Stimulated activated effector memory CD8-positive, alpha-beta T cell treated with anti-CD3 and anti-CD28 coated beads, Interleukin-12 subunit alpha, Interleukin-12 subunit beta, amount 100 ng/mL, for 72 hours (primary cell): ENCODE results near the gene CAPN10.
"Not testable (repeated sequence)": the region's sequence is repeated elsewhere in the genome, so short reads cannot be mapped to it uniquely, and the experiment has no call there.

ENCODE experiments used
- ATAC-seq: fragments of 150-1000 bp; cut with Tn5 transposase; 2 replicates; pipeline ENCODE4 v1.10.0; 2021
- DNase-seq, 2 donors: peaks; one replicate each; pipeline ENCODE4 v3.0.0; 2021 to 2022; ENCODE audit warnings: low spot score in 2 of 2
- H3K27ac Mint-ChIP-seq: one replicate; pipeline ENCODE4 v1.8.0; 2022; ENCODE audit warnings: mild to moderate bottlenecking, mixed read lengths
- H3K36me3 Mint-ChIP-seq: one replicate; pipeline ENCODE4 v1.8.0; 2022; ENCODE audit warnings: mild to moderate bottlenecking, mixed read lengths
- H3K4me1 Mint-ChIP-seq: one replicate; pipeline ENCODE4 v1.8.0; 2022; ENCODE audit warnings: mixed read lengths
- H3K4me3 Mint-ChIP-seq: one replicate; pipeline ENCODE4 v1.8.0; 2022; ENCODE audit warnings: mild to moderate bottlenecking, mixed read lengths
- H3K9me3 Mint-ChIP-seq: one replicate; pipeline ENCODE4 v1.8.0; 2022; ENCODE audit warnings: mixed read lengths

Gene CAPN10

GRCh38 chr2:240559286-240559685 is 27.2 kb upstream of the CAPN10 start:
- no peaks in the 10 kb centered on the region for H3K9me3 Mint-ChIP-seq
- H3K4me1 Mint-ChIP-seq, result peaks cover 60% of the 10 kb centered on the region
- DNase-seq (peak in 1 of 2 donors; percentile 50), ATAC-seq (no peak)
- peaks cover 64% of the 10 kb centered on the region for H3K36me3 Mint-ChIP-seq
- peak overlapping the region; percentile 29 for H3K27ac Mint-ChIP-seq
- H3K4me3 Mint-ChIP-seq, result peak overlapping the region; percentile 95

GRCh38 chr2:240560084-240560479 is 26.5 kb upstream of the CAPN10 start, which contains the start of gene DUSP28:
Gene DUSP28 (plus strand): TSS chr2:240560357. CDS start chr2:240560685, 328 bp downstream.
- Mint-ChIP-seq H3K4me3 (peak within 1 kb of the TSS; percentile 95), H3K27ac (peak within 1 kb of the TSS; percentile 90), H3K9me3 (no peaks in the 10 kb centered on the region), H3K36me3 (peaks cover 72% of the 10 kb centered on the region), H3K4me1 (peaks cover 68% of the 10 kb centered on the region)
- ATAC-seq (peak; percentile 77), DNase-seq (peak in 1 of 2 donors; percentile 85)

DNA sequence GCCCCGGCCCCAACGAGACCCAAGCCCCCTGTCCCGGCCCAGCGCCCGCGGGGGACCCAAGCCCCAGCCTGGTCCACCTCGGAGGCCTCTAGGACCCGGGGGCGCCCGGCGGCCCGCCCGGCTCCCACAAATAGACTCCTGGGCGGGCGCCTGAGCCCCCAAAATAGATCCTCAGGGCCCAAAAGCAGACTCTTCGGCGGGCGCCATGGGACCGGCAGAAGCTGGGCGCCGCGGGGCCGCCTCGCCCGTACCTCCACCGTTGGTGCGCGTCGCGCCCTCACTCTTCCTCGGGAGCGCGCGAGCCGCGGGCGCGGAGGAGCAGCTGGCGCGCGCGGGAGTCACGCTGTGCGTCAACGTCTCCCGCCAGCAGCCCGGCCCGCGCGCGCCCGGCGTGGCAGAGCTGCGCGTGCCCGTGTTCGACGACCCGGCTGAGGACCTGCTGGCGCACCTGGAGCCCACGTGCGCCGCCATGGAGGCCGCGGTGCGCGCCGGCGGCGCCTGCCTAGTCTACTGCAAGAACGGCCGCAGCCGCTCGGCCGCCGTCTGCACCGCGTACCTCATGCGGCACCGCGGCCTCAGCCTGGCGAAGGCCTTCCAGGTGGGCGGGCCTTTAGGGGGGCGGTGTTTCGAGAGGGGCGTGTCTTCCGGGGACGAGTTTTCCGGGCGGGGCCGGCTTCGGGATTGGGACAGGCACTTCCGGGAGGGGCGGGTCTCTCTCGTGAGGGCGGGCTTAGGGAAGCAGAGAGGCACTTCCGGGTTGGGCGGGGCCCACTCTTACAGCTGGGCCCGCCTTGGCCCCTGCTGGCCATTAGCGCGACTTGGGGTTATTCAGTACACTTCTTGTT is 25.8 kb upstream of the CAPN10 start:
- DNase-seq, result peak; percentile 97 to 99
- Mint-ChIP-seq H3K4me3 (peak overlapping the region; percentile 95), H3K27ac (peak overlapping the region; percentile 90), H3K9me3 (no peaks in the 10 kb centered on the region), H3K4me1 (peaks cover 75% of the 10 kb centered on the region), H3K36me3 (peaks cover 78% of the 10 kb centered on the region)
- ATAC-seq, result peak; percentile 72

- Mint-ChIP-seq H3K4me1 (peaks cover 78% of the 10 kb centered on the region), H3K36me3 (peaks cover 81% of the 10 kb centered on the region), H3K4me3 (peak overlapping the region; percentile 95), H3K9me3 (no peaks in the 10 kb centered on the region), H3K27ac (peak overlapping the region; percentile 90)
- ATAC-seq, result no peak
- peak in 1 of 2 donors; percentile 53 for DNase-seq
Measured at GRCh38 chr2:240561325-240561971, 25.1 kb upstream of the CAPN10 start.

DNA sequence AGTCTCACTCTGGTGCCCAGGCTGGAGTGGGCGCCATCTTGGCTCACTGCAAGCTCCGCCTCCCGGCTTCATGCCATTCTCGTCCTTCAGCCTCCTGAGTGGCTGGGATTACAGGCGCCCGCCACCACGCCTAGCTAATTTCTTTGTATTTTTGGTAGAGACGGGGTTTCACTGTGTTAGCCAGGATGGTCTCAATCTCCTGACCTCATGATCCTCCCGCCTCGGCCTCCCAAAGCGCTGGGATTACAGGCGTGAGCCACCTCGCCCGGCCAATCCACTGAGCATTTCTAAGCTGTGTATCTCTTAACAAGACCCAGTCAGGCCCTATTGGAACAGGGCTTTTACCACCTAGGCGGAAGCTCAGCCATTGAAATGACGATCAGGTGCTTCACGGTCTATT is 23.3 kb upstream of the CAPN10 start:
- peaks cover 81% of the 10 kb centered on the region for H3K4me1 Mint-ChIP-seq
- ATAC-seq, H3K9me3 Mint-ChIP-seq, DNase-seq: not testable (repeated sequence)
- H3K27ac Mint-ChIP-seq, result peak overlapping the region; percentile 97
- peak overlapping the region; percentile 95 for H3K4me3 Mint-ChIP-seq
- peaks cover 73% of the 10 kb centered on the region for H3K36me3 Mint-ChIP-seq

GRCh38 chr2:240563951-240564560 is 22.5 kb upstream of the CAPN10 start:
- H3K4me1 Mint-ChIP-seq, result peaks cover 73% of the 10 kb centered on the region
- no peak for DNase-seq
- no peak for ATAC-seq
- peak overlapping the region; percentile 97 for H3K27ac Mint-ChIP-seq
- H3K4me3 Mint-ChIP-seq, result peak overlapping the region; percentile 95
- no peaks in the 10 kb centered on the region for H3K9me3 Mint-ChIP-seq
- H3K36me3 Mint-ChIP-seq, result peaks cover 65% of the 10 kb centered on the region

- peak in 1 of 2 donors; percentile 67 for DNase-seq
Measured at GRCh38 chr2:240564561-240565332, 21.8 kb upstream of the CAPN10 start.

GRCh38 chr2:240565333-240566202 is 21.0 kb upstream of the CAPN10 start:
- H3K27ac Mint-ChIP-seq, result peak overlapping the region; percentile 97
- no peaks in the 10 kb centered on the region for H3K9me3 Mint-ChIP-seq
- peaks cover 77% of the 10 kb centered on the region for H3K4me1 Mint-ChIP-seq
- DNase-seq, result peak; percentile 80 to 95
- H3K36me3 Mint-ChIP-seq, result peaks cover 56% of the 10 kb centered on the region
- H3K4me3 Mint-ChIP-seq, result peak overlapping the region; percentile 95
- ATAC-seq, result peak; percentile 73

More at GRCh38 chr2:240564561-240565332, 21.8 kb upstream of the CAPN10 start:
- peak overlapping the region; percentile 95 for H3K4me3 Mint-ChIP-seq
- H3K27ac Mint-ChIP-seq, result peak overlapping the region; percentile 97
- H3K36me3 Mint-ChIP-seq, result peaks cover 58% of the 10 kb centered on the region
- H3K4me1 Mint-ChIP-seq, result peaks cover 72% of the 10 kb centered on the region
- ATAC-seq, result no peak
- H3K9me3 Mint-ChIP-seq, result no peaks in the 10 kb centered on the region

- H3K4me1 Mint-ChIP-seq, result peaks cover 82% of the 10 kb centered on the region
- peaks cover 48% of the 10 kb centered on the region for H3K36me3 Mint-ChIP-seq
- peak overlapping the region; percentile 95 for H3K4me3 Mint-ChIP-seq
- no peaks in the 10 kb centered on the region for H3K9me3 Mint-ChIP-seq
- ATAC-seq, result peak; percentile 78
- H3K27ac Mint-ChIP-seq, result peak overlapping the region; percentile 97
- DNase-seq, result peak; percentile 89 to 94
Measured at GRCh38 chr2:240566203-240567136, 20.1 kb upstream of the CAPN10 start.

GRCh38 chr2:240567137-240567871 is 19.2 kb upstream of the CAPN10 start:
- H3K4me1 Mint-ChIP-seq, result peaks cover 75% of the 10 kb centered on the region
- peak overlapping the region; percentile 97 for H3K27ac Mint-ChIP-seq
- DNase-seq, result peak in 1 of 2 donors; percentile 9
- peak overlapping the region; percentile 95 for H3K4me3 Mint-ChIP-seq
- H3K9me3 Mint-ChIP-seq, result no peaks in the 10 kb centered on the region
- no peak for ATAC-seq
- H3K36me3 Mint-ChIP-seq, result peaks cover 39% of the 10 kb centered on the region

DNA sequence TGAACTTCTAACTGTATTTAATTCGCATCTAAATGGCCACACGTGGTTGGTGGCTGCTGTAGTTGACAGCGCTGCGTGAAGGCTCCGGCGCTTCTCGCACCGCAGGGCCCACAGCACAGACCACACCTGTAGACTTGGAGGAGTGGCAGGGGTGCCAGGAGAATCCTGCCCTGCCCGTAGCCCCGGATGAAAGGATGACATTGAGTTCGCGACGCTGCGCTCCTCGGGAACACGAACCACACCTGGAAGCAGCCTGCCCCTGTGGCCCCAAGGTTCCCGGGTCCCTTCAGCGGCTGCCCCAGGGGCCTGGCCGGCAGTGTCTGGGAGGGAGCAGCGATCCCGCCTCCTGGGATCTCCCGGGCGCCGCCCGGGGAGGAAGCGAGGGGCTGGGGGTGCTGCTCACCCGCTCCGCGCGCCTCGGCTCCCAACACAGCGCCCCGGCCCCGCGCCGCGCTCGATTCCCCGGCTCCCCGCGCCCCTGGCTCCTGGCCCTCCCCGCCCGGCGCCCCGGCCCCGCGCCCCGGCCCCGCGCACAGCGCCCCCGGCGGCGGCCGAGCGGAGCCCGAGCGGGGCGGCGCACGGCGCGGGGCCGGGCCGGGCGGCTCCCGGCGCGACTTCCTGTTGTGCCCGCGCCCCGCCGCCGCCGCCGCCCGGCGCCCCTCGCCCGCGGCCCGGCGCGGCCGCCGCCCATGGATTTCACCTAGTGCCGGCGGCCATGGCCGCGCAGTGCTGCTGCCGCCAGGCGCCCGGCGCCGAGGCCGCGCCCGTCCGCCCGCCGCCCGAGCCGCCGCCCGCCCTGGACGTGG is 18.5 kb upstream of the CAPN10 start, which contains the start of gene RNPEPL1:
TSS of gene RNPEPL1 (plus strand) at position 613 of the 806 bp plus-strand sequence. CDS start at position 716, 103 bp downstream.
- H3K4me3 Mint-ChIP-seq, result peak within 1 kb of the TSS; percentile 95
- ATAC-seq (peak; percentile 43), DNase-seq (peak in 1 of 2 donors; percentile 40)
- no peaks in the 10 kb centered on the region for H3K9me3 Mint-ChIP-seq
- peak within 1 kb of the TSS; percentile 97 for H3K27ac Mint-ChIP-seq
- peaks cover 34% of the 10 kb centered on the region for H3K36me3 Mint-ChIP-seq
- peaks cover 67% of the 10 kb centered on the region for H3K4me1 Mint-ChIP-seq
